NCI-H2081 treated with DMSO at 0.1 percent for 48 hours (cell line): ENCODE data around the gene FHOD3.

ENCODE experiments used
- DNase-seq: peaks from one replicate; lab custom pipeline; 2025; lab: John Stamatoyannopoulos, UW

Gene FHOD3

GRCh38 chr18:36667811-36668210 lies 370.3 kb downstream of the FHOD3 start:
- no peak for DNase-seq

- no peak for DNase-seq
These were observed 370.8 kb downstream of the FHOD3 start for GRCh38 chr18:36668349-36668748.

- peak; percentile 34 for DNase-seq
These were observed 375.2 kb downstream of the FHOD3 start for GRCh38 chr18:36672437-36673344.

- DNase-seq = no peak
These were observed 375.9 kb downstream of the FHOD3 start for GRCh38 chr18:36673452-36673851.

- no peak for DNase-seq
These were observed 377.6 kb downstream of the FHOD3 start for GRCh38 chr18:36675076-36675475.

GRCh38 chr18:36675542-36675941 lies 378.0 kb downstream of the FHOD3 start:
- DNase-seq = no peak

- no peak for DNase-seq
These were observed 379.1 kb downstream of the FHOD3 start for GRCh38 chr18:36676629-36677028.

- no peak for DNase-seq
These were observed 382.5 kb downstream of the FHOD3 start for GRCh38 chr18:36680042-36680441.

- DNase-seq = no peak
These were observed 388.1 kb downstream of the FHOD3 start for GRCh38 chr18:36685580-36685979.

- DNase-seq = no peak
These were observed 390.8 kb downstream of the FHOD3 start for GRCh38 chr18:36688020-36688965.

GRCh38 chr18:36692371-36692770 lies 394.9 kb downstream of the FHOD3 start:
- no peak for DNase-seq

GRCh38 chr18:36692921-36693332 lies 395.4 kb downstream of the FHOD3 start:
- no peak for DNase-seq

GRCh38 chr18:36693931-36694620 lies 396.6 kb downstream of the FHOD3 start:
- peak; percentile 75 for DNase-seq

GRCh38 chr18:36695806-36696205 lies 398.3 kb downstream of the FHOD3 start:
- DNase-seq = no peak

GRCh38 chr18:36697905-36698304 lies 400.4 kb downstream of the FHOD3 start:
- DNase-seq = no peak

- no peak for DNase-seq
These were observed 403.4 kb downstream of the FHOD3 start for GRCh38 chr18:36700955-36701354.

GRCh38 chr18:36702401-36703013 lies 405.0 kb downstream of the FHOD3 start:
- DNase-seq = no peak

GRCh38 chr18:36704156-36704555 lies 406.6 kb downstream of the FHOD3 start:
- no peak for DNase-seq

GRCh38 chr18:36706134-36706881 lies 408.8 kb downstream of the FHOD3 start:
- DNase-seq = no peak

- DNase-seq = no peak
These were observed 410.9 kb downstream of the FHOD3 start for GRCh38 chr18:36708366-36708765.

GRCh38 chr18:36709315-36709714 lies 411.8 kb downstream of the FHOD3 start:
- no peak for DNase-seq
